EL (cell line): Measurements from ENCODE around the gene ALKBH3.

Experiments
- DNase-seq: peaks from one replicate; pipeline ENCODE4 v3.0.0-alpha.2; 2016

ALKBH3 gene

DNA sequence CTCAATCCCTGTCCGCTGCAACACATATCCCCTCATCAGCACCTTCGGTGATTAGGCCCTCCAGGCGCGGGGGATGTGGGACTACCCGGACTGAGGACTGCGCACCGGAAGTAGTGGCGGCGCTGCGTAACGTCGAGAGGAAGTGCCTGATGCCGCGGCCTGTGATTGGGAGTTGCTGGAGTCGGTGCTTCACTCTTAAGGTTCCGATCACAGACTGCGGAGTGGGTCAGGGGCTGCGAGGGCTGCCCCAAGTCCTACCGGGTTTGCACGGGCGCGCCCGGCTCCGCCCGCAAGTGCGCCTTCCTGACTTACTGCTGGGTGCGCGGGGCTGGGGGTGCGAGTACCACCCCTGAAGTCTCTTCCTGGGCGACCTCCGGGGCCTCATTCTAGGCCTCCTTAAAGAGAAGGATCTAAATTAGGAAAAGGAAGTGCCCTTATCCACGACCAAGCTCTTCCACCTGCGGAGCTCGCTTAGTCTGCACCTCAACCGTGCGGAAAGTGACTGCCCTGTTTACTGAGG, at the start of gene ALKBH3:
Gene ALKBH3, plus strand, starts transcription at position 192 of the 520 bp plus-strand sequence. CDS start 1,822 bp downstream, outside the sequence.
- peak; percentile 93 for DNase-seq

DNA sequence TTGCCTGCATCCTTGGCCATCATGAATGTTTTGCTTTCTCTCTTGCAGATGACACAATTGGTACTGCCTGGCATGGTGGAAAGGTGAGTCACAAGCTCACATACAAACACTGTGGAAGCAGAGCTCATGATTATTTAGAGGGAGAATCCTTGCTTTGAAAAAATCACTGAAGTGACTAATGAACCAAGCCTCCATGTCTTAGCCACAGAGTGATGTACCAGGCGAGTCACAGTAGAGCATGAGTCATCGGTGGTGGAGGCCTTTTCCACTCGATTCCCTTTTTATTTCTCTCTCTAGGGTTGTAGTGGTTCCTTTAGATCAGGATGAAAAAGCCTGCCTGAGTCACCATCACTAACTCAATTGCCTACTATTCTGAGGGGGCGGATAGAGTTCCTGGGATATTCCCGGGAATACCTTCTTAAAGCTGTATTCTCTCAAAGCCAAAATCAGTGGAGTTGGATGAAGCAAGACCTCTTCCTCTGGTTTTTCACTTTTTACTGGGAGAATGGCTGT, 49.6 kb upstream of the ALKBH3 start:
- DNase-seq, result peak; percentile 99

DNA sequence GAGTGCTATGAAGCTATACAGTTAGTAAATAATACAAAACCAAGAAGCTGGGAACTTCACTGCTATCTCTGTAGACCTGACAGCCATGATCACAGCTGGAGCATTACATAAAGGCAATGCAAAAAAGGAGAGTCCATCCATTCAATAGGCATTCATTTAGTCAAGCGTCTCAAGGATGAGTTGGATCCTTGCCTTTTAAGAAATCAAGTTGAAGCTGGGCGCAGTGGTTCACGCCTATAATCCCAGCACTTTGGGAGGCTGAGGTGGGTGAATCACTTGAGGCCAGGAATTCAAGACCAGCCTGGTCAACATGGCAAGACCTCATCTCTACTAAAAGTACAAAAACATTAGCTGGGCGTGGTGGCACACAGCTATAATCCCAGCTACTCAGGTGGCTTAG, 48.1 kb upstream of the ALKBH3 start:
- no peak for DNase-seq

- DNase-seq, result peak; percentile 23
Observed at GRCh38 chr11:43833657-43834073, 47.0 kb upstream of the ALKBH3 start.

- DNase-seq, result no peak
Observed at GRCh38 chr11:43834286-43834685, 46.3 kb upstream of the ALKBH3 start.

DNA sequence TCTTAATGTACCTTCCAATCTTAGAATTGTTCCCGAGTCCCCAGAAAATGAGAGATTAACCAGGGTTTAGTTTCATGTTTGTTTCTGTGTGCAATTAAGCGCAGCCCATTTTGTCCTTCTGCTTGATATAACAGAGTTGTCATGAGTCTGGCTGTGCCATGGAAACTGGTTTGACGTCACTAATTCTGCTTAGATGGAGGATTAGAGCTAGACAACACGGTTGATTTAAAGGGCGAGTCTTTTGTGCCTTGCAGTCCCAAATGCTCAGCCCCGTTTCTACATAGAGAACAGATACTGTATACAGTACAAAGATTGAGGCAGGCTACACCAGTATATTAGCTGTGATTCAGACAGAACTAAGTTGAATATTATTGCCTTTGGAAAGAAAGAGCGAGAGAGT, 45.5 kb upstream of the ALKBH3 start:
- DNase-seq, result no peak

- DNase-seq, result no peak
Observed at GRCh38 chr11:43837879-43838278, 42.8 kb upstream of the ALKBH3 start.

DNA sequence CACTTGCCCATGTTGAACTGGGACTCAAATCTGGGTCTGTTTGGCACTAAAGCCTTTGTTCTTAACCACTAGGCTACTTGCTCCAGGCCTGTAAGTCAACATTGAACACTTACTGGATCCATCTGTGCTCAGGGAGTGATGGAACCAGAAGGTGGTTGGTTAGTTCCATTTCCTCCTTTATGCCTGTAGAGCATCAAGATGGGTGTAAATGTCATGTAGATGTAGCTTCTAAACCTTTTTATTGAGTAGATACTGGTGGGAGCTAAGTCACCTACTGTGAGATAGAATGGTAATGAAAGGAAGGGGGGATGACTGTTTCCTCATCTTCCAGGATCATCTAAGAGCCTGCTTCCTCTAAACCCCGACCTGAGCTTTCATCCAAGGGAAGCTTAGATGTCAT, 38.6 kb upstream of the ALKBH3 start:
- no peak for DNase-seq

DNA sequence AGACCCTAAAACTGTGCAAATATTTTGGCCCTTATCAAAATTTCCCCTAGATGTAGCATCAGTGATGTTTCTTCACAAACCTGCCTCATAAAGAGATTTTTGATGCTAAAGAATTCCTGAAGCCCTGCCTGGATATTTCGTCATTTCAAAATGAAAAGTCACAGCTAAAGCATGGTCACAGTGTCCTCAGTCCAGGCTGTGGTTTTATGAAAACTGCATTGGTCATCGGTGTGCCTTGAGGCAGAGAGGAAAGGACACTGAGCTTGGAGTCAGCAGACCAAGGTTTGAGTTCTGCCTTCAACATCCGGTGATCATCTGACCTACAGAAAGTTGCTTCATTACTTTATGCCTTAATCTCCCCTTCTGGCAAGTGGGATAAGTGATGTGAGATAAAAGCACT, 34.8 kb upstream of the ALKBH3 start:
- peak; percentile 59 for DNase-seq

- peak; percentile 76 for DNase-seq
Observed at GRCh38 chr11:43852057-43852636, 28.5 kb upstream of the ALKBH3 start.

- no peak for DNase-seq
Observed at GRCh38 chr11:43853781-43854180, 26.9 kb upstream of the ALKBH3 start.

- no peak for DNase-seq
Observed at GRCh38 chr11:43856993-43857392, 23.6 kb upstream of the ALKBH3 start.

DNA sequence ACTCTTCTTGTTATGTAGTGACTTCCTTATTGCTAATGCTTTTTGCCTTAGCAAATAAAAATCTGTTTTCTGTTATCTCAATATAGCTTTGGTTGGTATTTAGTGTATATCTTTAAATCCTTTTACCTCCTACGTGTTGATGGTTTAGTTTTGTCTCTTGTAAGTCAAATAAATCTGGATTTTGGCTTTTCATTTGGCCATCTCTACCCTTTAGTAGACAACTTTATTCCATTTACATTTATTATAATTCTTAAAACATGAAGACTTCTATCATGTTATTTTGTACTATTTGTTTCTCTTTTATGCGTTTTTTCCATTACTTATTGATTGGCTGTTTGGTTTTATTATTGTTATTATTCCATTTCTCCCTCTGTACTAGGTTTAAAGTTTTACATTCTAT, 19.5 kb upstream of the ALKBH3 start:
- DNase-seq, result no peak

DNA sequence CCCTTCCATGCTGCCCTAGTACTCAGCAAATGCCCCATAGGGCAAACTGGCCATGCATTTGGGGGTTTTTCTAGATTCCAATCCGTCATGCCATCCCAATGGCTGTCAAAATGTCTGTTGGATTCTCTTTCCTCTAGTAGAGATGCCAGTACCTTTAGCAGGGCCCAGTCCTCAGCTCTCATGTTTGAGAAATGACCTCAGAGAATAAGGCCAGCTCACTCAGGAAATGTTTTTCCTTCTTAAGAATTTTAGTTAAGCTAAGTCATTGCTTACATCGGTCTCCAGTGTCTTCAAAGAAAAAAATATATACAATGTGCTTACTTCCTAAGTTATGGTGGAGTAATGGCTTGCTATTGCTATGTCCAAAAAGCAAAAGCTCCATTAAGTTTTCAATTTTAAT, 14.1 kb upstream of the ALKBH3 start:
- peak; percentile 36 for DNase-seq

DNA sequence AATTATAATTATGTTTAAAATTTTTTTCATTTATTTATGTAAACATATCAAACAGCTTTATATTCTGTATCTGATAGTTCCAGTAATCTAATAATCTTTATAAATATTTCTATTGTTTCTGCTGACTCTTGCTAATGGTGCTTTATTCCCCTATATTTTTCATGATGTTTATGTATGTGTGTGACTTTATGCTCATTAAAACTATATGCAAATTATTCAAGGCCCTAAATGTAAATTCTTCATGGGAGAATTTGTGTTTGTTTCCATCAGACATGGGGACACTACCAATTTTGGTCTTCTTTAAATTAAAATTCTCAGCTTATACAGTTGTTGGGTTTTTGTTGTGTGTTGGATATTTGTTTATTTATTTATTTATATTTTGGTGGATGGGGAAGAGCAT, 13.7 kb upstream of the ALKBH3 start:
- no peak for DNase-seq

DNA sequence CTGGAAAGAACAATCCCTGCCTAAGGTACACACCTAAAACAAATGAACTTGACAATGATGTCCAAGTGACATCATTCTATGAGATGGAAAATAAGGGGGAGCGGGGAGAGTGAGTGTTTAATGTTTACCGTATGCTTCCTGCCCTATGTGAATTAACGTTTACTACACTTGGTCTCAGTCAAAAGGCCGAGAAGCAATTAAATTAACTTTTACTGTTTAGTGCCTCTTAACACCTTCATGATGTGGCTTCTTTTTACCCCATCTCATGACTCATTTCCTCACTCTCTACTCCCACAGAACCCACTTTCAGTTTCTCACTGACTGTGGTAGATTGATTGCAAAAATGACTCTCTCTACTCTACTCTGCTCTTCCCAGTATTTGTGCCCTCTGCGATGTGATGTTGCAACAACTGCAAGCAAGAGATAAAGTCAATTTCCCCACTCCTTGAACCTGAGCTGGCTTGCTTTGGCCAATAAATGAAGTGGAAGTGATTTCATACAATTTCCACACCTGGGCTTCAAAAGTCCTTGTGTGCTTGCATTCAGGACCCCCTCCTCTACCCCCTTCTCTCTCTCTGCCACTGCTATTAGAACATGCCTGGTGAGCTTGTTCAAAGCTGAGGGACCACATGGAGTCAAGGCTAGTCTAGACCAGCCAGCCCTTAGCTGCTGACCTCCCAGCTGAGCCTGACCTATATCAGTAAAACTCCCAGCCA, 11.6 kb upstream of the ALKBH3 start:
- peak; percentile 78 for DNase-seq

- no peak for DNase-seq
Observed at GRCh38 chr11:43871051-43871450, 9.6 kb upstream of the ALKBH3 start.

DNA sequence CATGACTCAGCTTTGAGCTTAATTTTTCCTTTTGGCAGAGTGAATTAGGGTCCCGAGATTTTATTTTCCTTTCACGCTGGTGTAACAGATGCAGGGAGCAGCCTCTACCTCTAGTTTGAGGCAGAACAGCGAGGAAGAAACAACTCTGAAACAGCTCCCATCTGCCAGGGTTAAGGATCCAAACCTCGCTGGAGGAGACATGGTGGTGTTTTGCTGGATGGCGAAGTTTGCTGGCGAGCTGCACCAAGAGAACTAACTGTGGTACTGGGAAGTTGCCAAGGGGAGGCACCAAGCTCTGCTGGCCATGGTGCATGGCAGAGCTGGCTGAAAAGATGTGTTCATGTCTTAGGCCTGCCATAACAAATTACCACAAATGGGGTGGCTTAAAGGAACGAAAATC, 7.6 kb upstream of the ALKBH3 start:
- DNase-seq, result no peak

GRCh38 chr11:43874078-43874477, 6.6 kb upstream of the ALKBH3 start:
- no peak for DNase-seq

- DNase-seq, result no peak
Observed at GRCh38 chr11:43874738-43875137, 5.9 kb upstream of the ALKBH3 start.

- no peak for DNase-seq
Observed at GRCh38 chr11:43879789-43880639, 617 bp upstream of the ALKBH3 start.

GRCh38 chr11:43892851-43893250, 12.2 kb downstream of the ALKBH3 start:
- no peak for DNase-seq

- no peak for DNase-seq
Observed at GRCh38 chr11:43894546-43894945, 13.9 kb downstream of the ALKBH3 start.
